ENCODE results near the gene MAP4K1. TPM values are rescaled to one million over a fixed set of nuclear protein-coding genes. Genes with fewer than 3 reads are reported as not detected.

The MAP4K1 gene
- total RNA-seq, 1 donor from 2014 or later = 3.1 TPM

GRCh38 chr19:38650911-38651584, 33.3 kb upstream of the MAP4K1 start:
- no peak for DNase-seq (ENCODE audit: low read depth)
- TF ChIP-seq, protein P1, sequence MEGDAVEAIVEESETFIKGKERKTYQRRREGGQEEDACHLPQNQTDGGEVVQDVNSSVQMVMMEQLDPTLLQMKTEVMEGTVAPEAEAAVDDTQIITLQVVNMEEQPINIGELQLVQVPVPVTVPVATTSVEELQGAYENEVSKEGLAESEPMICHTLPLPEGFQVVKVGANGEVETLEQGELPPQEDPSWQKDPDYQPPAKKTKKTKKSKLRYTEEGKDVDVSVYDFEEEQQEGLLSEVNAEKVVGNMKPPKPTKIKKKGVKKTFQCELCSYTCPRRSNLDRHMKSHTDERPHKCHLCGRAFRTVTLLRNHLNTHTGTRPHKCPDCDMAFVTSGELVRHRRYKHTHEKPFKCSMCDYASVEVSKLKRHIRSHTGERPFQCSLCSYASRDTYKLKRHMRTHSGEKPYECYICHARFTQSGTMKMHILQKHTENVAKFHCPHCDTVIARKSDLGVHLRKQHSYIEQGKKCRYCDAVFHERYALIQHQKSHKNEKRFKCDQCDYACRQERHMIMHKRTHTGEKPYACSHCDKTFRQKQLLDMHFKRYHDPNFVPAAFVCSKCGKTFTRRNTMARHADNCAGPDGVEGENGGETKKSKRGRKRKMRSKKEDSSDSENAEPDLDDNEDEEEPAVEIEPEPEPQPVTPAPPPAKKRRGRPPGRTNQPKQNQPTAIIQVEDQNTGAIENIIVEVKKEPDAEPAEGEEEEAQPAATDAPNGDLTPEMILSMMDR (conservative IDR thresholded peaks at IDR 0.05; ENCODE audit: low read depth, low read length) = no peak
- peak overlapping the region; percentile 89 for H3K4me3 ChIP-seq (ENCODE audit: low read depth, low read length)

- TF ChIP-seq, protein P1 (conservative IDR thresholded peaks at IDR 0.05; ENCODE audit: low read depth, low read length) = no peak
- DNase-seq (ENCODE audit: low read depth) = no peak
- peak overlapping the region; percentile 89 for H3K4me3 ChIP-seq (ENCODE audit: low read depth, low read length)
These were observed 32.5 kb upstream of the MAP4K1 start for GRCh38 chr19:38650172-38650775.

- TF ChIP-seq, protein P1 (conservative IDR thresholded peaks at IDR 0.05; ENCODE audit: low read depth, low read length) = no peak
- peak overlapping the region; percentile 89 for H3K4me3 ChIP-seq (ENCODE audit: low read depth, low read length)
- no peak for DNase-seq (ENCODE audit: low read depth)
These were observed 31.8 kb upstream of the MAP4K1 start for GRCh38 chr19:38649305-38650171.

GRCh38 chr19:38648769-38649304, 31.1 kb upstream of the MAP4K1 start:
- TF ChIP-seq, protein P1 (conservative IDR thresholded peaks at IDR 0.05; ENCODE audit: low read depth, low read length) = no peak
- no peak for DNase-seq (ENCODE audit: low read depth)
- H3K4me3 ChIP-seq (ENCODE audit: low read depth, low read length) = peak overlapping the region; percentile 89

- H3K4me3 ChIP-seq (ENCODE audit: low read depth, low read length) = peak overlapping the region; percentile 89
- TF ChIP-seq, protein P1 (conservative IDR thresholded peaks at IDR 0.05; ENCODE audit: low read depth, low read length) = no peak
- DNase-seq (ENCODE audit: low read depth) = no peak
These were observed 30.4 kb upstream of the MAP4K1 start for GRCh38 chr19:38647966-38648768.

- TF ChIP-seq, protein P1 (conservative IDR thresholded peaks at IDR 0.05; ENCODE audit: low read depth, low read length) = no peak
- H3K4me3 ChIP-seq (ENCODE audit: low read depth, low read length) = peak within 1 kb of the TSS; percentile 89
- no peak for DNase-seq (ENCODE audit: low read depth)
These were observed 29.7 kb upstream of the MAP4K1 start, which contains the start of gene ACTN4 for GRCh38 chr19:38647368-38647965. Gene ACTN4, plus strand, starts transcription at chr19:38647649. Its CDS starts 97 bp downstream, at chr19:38647746.
